Skeletal muscle cell (primary cell): ENCODE results near the gene PPP1R1B.
"Not testable (repeated sequence)": the region's sequence is repeated elsewhere in the genome, so short reads cannot be mapped to it uniquely, and the experiment has no call there.

Experiments used
- DNase-seq: peaks from one replicate; pipeline ENCODE4 v3.0.0-alpha.2; 2010; ENCODE audit warnings: low read depth
- H3K4me3 ChIP-seq: 2 replicates; pipeline ENCODE4 v1.5.1; 2011; ENCODE audit warnings: low read depth, mild to moderate bottlenecking, control low read depth, low read length, moderate library complexity

Gene PPP1R1B

DNA sequence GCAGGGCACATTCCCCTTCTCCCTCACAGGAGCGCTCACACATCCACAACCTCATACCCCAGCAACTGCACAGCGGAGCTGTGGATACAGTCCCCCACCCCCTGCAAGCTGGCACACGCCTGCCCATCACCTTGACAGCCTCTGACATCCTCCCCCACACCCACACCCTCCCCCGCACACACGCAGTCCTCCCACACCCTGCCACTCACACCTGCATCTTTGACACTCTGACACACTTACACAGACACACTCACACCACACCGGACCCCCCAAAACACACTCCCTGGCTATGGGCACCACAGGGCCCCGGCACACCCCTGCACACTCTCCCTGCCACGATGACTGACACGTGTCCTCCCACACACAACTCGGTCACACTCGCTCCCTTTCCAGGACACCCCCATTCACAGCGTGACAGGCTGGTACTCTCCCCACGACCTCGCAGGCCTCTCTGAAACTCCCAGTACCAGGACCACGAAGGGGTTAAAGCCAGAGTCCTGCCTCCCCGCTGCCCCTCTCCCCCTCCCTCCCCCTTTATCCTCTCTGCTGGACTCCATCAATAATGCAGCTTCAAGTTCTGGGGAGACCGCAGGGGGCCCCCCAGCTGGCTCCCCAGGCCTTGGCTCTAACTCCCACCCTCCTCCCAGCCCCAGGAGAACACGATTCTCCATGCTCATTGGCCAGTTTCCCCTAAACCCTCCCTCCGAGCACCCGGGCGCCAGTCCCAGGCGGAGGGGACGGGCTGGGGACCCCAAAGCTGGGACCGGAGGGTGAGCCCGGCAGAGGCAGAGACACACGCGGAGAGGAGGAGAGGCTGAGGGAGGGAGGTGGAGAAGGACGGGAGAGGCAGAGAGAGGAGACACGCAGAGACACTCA is at the start of gene PPP1R1B:
Gene PPP1R1B, plus strand, starts transcription at position 782 of the 876 bp plus-strand sequence. CDS start 441 bp downstream, outside the sequence.
- no peak for DNase-seq
- peak within 1 kb of the TSS; percentile 32 for H3K4me3 ChIP-seq

DNA sequence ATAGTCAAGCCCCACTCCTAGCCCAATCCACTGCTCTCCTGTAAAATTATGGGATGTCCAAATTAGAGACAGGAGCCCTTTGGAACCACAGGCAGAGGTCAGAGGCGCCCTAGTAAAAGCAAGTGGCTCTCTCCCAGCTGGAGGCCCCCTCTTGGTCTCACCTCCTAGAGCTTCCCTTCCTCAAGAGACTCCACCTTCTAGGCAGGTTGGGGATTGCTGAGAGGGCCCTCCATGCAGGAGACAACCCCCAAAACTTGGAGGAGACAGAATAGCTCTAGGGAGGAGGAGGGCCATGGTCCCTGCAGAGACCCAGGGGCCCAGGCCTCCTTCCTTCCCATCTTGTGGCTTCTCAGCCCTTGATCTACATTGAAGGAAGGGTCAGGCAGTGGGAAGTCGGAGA is 48.5 kb upstream of the PPP1R1B start:
- H3K4me3 ChIP-seq: no peak overlapping the region
- DNase-seq: no peak

DNA sequence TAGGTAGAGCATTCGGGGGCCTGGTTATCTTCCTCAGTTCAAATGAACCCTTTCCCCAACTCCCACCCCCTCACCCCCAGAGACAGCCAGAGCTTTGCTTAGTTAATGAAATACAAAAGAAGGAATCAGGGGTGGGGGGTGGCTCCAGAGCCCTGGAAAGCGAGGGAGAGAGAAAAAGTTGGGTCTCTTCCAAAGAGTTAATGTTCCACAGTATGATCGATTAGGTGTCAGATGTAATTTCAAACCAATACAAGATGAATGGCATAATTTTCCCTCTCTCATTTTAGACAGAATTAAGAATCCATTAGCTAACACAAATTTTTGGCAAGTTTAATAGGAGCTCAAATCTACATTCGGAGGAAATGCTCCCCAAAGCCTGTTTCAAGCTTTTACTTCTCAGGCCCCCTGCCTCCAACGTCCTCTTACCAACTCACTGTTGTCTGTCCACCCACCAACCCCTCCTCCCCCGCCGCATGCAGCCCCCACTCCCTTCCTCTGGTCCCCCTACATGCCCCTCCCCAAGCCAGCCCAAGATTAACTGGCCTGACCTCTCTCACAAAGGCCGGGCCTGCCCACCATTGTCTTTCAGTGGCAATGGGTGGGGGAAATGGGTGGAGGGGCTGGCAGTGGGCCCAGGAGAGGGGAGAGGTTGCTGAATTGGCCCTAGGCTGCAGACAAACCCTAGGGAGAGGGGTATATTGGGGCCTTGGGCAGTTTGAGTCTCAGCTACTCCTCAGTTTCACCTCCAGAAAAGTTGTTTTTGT is 47.3 kb upstream of the PPP1R1B start:
- no peak for DNase-seq
- no peak overlapping the region for H3K4me3 ChIP-seq

DNA sequence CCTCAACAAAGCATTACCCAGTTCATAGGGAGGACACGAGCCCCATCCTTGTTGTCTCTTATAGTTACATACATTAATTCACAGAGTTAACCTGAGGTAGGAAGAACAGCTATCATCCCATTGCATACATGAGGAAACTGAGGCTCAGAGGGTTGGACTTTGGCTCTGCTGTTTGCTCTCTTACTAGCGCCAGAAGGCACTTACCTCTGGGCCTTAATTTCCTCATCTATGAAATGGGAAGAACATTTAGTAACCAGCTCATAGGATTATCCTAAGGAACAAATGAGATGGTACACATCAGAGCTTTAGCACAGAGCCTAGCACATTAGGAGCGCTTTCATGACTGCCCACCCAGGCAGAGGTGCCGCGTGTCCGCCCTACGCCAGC is 46.7 kb upstream of the PPP1R1B start:
- H3K4me3 ChIP-seq: no peak overlapping the region
- DNase-seq: no peak

DNA sequence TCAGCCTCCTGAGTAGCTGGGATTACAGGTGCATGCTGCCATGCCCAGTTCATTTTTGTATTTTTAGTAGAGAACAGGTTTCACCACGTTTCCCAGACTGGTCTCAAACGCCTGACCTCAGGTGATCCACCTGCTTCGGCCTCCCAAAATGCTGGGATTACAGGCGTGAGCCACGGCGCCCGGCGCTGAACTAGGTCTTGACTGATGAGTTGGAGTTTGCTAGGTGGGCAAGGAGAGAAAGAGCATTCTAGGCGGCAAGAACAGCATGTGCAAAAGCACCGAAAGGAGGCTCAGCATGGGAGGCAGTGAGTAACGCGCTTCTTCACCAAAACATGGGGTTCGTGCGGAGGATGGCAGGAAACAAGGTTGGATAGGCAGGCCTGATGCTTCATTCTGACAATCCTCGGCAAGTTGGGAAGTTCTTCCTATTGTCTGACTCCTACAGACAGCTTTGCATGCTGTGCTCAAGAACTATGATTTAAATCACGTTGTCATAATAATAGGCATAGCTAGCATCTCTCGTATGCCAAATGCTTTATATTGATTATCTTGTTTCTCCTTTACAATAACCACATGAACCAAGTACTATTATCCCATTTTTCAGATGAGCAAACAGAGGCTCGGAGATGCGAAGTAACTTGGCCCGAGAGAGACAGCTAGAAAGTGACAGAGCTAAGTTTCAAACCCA is 45.5 kb upstream of the PPP1R1B start:
- no peak overlapping the region for H3K4me3 ChIP-seq
- DNase-seq: no peak

DNA sequence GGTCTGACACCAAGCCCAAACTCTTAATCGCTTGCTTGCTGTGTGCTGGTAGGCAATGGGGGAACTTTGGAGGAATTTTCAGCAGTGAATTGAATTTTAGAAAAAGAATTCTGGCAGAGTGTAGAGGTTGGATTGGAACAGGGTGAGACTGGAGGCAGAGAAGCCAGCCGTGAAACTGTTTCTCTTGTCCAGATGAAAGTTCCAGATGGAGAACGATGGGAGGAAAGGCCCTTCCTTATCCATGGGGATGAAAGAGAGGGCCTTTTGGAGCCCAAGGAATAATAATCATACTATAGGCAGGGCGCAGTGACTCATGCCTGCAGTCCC is 45.0 kb upstream of the PPP1R1B start:
- DNase-seq: no peak
- H3K4me3 ChIP-seq: no peak overlapping the region

DNA sequence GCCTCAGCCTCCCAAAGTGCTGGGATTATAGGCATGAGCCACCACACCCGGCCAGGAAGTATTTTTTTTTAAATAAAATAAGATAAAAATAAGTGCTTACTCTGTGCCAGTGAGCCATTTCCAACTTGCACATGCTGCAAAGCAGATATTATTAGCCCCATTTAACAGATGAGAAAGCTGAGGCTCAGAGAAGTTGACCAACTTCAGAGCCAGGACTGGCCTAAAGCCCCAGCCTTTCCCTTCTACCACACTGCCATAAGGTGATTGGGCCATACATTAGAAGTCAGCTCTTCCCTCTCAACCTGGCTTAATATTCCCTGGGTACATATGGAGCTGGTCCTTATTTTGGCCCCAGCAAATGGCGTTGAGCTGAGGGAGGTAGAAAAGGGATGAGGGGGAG is 44.1 kb upstream of the PPP1R1B start:
- H3K4me3 ChIP-seq: no peak overlapping the region
- no peak for DNase-seq

DNA sequence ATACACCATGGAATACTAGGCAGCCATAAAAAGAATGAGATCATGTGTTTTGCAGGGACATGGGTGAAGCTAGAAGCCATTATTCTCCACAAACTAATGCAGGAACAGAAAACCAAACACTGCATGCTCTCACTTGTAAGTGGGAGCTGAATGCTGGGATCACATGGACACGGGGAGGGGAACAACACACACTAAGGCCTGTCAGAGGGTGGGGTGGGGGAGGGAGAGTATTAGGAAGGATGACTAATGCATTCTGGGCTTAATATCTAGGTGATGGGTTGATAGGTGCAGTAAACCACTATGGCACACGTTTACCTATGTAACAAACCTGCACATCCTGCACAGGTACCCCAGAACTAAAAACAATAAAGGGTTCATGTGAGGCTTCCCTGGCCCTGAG is 36.6 kb upstream of the PPP1R1B start:
- DNase-seq, H3K4me3 ChIP-seq: not testable (repeated sequence)

DNA sequence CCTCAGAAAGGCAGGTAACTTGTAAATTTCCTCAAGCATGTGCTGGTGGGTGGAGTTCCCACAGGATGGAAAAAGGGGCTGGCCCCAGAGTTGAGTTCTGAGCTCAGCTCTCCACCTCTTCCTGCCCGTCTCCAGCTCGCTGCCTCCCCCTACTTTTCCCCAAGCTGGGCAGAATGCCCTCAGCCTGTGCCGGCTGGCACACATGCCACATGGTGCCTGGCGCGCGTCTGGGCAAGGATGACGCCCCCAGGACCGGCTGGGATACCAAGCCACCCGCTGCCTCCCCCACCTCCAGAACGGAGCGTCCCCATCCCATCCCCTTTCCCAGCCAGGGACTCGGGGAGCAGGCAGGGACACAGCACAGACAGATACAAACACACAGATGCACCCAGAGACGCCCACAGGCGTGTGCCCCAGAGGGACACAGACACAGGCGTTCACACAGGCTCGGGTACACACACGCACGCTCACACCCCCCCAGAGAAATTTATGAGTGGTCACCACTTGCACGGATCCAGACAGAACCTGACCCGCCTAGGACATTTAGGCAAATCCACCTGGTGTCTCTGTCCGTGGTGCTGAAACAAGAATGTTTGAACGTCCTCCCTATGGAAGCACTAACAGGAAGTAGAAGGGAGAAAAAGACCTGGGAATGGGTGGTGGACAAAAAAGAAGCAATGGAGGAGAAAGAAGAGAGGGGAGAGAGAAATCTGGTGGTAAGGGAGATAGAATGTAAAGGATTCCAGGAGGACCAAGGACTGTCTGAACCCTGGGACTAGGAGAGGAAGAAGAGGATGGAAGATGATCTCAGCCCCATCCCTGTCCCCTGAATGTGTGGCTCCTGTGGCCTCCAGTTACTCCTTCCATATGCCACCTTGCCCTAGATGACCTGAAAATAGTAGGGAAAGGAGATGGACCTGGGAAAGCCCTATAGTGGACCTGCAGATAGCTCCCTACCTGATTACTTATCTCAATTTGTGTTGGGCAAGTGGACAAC is 34.5 kb upstream of the PPP1R1B start:
- peak; percentile 3 for DNase-seq

DNA sequence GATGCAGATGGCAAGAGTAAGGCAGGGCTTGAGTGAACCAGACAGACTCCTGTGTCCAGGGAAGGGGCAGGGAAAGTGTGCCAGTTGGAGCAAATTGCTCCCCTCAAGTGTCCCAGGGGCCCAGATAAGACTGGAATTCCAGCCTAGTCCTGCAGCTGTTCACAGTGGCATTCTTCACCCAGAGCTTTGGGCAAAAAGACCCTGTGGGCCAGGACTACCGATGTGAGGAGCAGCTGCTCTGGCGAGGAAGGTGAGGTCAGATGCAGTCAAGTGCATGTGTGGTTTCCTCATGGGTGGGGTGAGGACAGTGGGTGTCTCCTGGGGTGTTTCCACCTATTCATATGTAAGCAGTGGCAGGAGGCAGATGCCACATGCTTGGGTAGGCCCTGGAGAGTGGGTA is 33.4 kb upstream of the PPP1R1B start:
- no peak overlapping the region for H3K4me3 ChIP-seq
- no peak for DNase-seq

More for the DNA sequence above, 34.5 kb upstream of the PPP1R1B start:
- H3K4me3 ChIP-seq: no peak overlapping the region

DNA sequence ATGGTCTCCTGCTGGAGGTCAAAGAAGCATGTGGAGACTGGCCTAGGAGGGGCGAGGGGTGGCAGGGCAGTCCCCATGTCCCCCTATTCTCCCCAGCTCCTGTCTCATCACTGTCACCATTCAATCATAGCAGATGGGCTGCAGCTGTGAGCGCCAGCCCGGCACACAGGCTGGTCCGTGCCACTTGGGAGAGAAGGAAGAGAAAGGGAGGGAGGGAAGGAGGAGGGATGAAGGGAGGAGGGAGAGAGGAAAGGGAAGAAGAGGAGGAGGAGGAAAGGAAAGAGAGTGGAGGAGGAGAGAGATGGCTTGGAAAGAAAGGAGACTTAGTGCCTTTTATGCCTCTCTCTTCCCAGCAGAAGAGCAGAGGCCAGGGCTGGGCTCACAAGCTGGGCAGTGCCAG is 31.5 kb upstream of the PPP1R1B start:
- H3K4me3 ChIP-seq: no peak overlapping the region
- no peak for DNase-seq

DNA sequence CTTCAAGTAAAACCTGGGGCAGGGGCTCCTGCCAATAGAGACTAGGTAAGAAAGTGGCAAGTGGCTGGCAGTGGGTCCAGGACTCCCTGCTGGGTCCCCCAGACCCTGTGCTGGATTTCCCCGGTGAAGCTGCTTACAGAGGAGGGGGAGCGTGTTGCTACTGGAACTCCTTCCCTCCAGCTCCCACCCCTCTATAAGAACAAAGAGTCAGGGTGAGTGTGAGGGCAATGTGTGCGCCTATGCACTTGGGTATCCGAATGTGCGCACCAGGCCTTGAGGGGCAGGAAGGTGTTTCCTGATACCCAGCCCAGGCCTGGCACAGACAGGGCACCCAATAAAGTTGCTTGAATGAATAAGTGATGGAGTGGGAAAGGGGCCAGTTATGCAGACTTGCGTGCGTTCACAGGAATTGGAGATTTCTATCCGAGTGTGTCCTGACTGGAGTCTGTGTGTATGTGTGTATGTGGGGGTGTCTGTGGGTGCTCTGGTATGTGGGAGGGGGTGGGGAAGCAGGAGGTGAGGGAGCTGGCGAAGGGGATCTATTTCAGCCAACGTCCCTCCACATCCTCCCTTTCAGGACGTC is 30.7 kb upstream of the PPP1R1B start:
- DNase-seq: no peak
- H3K4me3 ChIP-seq: no peak overlapping the region

DNA sequence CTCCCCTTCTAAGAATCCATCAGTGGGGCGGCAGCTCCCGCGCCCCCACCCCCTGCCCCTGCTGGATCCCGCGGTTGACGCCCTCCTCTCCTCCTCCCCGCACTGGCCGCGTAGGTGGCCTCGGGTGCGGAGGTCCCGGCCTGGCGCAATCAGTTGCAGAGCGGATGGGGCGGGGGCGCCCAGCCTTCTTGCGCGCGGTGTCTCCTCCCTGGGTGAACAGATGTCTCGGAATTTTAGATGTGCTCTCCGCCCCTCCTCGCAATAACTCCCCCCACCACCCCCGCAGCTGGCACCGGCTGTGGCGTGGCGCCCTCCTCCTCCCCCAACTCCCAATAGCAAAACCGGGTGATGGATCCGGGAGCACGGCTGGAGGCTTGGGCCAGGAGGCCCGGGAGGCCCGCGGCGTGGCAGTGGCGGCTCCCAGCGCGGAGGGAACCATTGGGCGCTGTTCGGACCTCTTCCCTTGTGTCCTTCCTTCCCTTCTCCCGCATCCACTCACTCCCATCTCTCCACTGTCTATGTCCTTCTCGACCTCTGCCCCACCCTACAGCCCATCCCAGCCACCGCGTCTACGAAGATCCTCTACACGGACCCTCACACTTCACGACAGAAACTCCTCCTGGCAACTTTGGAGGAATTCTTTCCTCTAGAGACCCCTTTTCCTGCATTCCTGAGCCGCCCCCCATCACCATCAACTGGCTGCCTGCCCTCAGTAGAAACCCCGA is 30.0 kb upstream of the PPP1R1B start:
- no peak for DNase-seq
- no peak overlapping the region for H3K4me3 ChIP-seq

DNA sequence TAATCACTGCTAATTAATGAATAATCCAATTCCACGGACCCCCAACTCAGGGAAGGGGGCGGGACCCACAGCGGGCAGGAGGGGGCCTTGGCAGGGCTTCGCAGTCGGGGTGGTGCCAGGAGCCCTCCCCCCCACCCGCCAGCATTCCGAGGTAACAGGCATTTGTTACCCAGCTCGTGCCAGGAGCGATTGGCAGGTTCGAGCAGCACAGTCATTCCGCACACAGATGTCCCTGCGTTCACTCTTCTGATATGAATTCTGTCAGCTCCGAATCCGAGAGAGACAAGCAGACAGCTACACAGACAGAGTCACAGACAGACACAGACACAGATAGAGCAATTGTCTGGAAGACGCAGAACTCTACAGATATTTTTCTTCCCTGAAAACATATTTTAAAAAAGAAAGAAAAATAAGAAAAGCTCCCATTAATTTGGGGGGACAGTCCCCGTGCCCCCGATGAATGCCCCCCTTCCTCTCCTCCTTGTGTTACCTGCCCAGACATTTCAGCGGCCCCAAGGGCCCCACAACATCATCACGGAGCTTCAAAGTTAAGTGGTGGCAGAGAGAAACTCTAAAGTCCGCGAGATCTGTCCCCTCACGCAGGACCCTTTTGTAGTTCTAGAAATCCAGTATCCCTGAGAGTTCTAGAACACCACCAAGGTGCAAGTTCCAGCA is 29.2 kb upstream of the PPP1R1B start:
- DNase-seq: no peak
- H3K4me3 ChIP-seq: no peak overlapping the region

DNA sequence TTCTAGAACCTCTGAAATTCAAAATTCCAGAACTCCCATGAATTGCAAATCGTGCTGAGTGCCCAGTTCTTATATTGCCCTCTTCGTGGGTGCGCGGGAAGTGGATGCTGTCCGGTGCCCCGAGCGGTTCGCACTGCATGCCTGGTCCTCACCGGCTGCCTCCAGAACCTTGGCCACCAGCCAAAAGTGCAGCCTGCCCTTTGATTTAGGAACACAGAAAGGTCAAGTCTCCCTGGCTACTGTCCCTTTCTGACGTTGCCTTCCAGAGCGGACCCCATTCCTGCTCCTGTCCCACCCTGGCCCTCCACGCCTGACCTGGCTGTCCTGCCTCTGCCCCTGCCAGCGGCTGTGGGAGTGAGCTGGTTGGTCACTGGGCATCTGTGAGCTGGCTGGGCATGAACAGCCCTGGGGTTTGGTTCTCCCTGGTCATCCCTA is 28.7 kb upstream of the PPP1R1B start:
- no peak overlapping the region for H3K4me3 ChIP-seq
- no peak for DNase-seq

DNA sequence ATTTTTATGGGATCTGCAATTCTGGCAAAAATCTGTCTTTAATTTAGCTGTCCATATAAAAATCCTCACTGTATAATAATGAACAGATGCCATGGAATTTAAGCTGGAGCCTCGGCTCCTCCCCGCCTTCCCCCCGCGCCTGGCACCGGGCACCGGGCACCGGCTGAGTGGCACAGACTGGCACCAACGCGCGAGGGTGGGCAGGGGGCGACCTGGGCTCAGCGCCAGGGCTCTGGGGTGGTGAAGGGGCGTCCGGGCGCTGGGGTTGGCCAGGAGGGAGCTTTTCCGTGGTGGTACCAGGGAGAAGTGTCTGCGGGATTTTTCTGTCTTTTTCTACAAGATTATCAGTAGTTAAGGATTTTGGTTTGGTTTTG is 28.1 kb upstream of the PPP1R1B start:
- no peak for DNase-seq
- H3K4me3 ChIP-seq: no peak overlapping the region

DNA sequence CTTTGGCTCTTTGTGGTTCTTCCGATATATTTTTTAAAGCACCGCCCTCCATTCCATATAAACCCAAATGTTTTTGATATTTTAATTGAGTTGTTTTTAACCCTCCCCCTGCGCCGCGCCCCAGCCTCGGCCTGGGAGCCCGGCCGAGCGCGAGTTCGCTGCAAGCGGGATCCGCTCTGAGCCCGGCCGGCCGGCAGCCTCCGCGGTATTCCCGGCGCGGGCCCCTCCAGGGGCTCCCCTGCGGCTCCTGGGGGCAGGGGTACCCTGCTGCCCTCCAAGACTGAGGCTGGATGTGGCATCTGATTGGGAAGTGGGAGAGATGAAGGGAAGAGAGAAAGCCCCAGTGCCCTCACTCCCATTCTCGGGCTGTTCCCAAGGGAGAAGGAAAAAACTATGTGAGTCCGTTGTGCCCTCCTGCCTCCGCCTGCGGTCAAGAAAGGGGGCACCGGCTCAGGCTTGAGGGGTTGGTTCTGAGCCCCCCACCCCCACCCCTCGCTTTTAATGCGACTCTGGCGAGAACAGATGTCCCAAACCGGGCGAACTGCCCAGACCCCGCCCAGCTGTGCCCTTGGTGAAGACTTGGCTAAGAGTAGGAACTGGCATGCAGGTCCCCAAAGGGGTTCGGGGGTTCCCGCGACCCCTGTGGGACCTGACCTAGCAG is 27.6 kb upstream of the PPP1R1B start:
- no peak for DNase-seq
- H3K4me3 ChIP-seq: no peak overlapping the region
